Activated CD8-positive, alpha-beta memory T cell treated with anti-CD3 and anti-CD28 coated beads, Interleukin-2, amount 50 U/mL, for 1 hour (primary cell): Measurements from ENCODE around the gene PLIN5.
"Not testable (repeated sequence)": the region's sequence is repeated elsewhere in the genome, so short reads cannot be mapped to it uniquely, and the experiment has no call there.

ENCODE experiments used
- DNase-seq: peaks from one replicate; pipeline ENCODE4 v3.0.0-alpha.2; 2020; ENCODE audit errors: extremely low read depth

The PLIN5 gene

GRCh38 chr19:4568886-4569285 is 33.9 kb upstream of the PLIN5 start:
- no peak for DNase-seq

GRCh38 chr19:4567584-4568071 is 32.6 kb upstream of the PLIN5 start:
- no peak for DNase-seq

GRCh38 chr19:4566402-4567051 is 31.5 kb upstream of the PLIN5 start:
- no peak for DNase-seq

DNA sequence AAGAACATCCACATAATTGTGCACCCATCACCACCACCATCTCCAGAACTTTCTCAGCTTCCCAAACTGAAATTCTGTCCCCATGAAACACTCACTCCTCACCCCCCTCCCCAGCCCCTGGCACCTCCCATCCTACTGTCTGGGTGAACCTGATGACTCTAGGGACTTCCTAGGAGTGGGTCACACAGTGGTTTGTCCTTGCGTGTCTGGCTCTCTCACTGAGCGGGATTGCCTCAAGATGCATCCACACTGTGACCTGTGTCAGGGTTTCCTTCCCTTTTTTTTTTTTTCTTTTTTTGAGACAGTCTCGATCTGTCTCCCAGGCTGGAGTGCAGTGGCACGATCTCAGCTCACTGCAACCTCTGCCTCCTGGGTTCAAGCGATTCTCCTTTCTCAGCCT is 28.5 kb upstream of the PLIN5 start:
- DNase-seq = not testable (repeated sequence)

GRCh38 chr19:4562085-4562484 is 27.1 kb upstream of the PLIN5 start:
- DNase-seq = not testable (repeated sequence)

DNA sequence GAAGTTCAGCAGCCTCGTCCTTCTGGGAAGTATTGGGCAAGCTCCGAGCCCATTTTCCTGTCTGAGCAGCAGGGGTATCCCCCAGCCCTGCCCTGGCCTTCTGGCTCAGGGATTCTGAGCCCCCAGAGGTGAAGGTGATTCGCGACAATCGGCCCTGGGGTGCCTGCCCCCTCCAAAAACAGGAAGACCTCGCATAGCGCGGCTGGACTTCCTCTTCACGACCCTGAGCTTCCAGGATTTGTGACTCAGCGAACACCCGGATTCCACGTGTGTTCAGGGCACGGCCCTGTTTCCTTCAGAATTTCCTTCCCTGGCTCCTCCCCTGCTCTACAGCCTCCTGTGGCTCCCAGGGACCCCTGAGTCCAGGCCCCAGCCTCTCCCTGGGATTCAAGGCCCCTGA is 24.5 kb upstream of the PLIN5 start, which contains the start of gene SEMA6B:
Gene SEMA6B (minus strand): TSS at position 116 of the 400 bp plus-strand sequence. CDS start 1,227 bp downstream, outside the sequence.
- DNase-seq = no peak

GRCh38 chr19:4557971-4558941 is 23.2 kb upstream of the PLIN5 start:
- DNase-seq = no peak

GRCh38 chr19:4557144-4557970 is 22.3 kb upstream of the PLIN5 start:
- no peak for DNase-seq

DNA sequence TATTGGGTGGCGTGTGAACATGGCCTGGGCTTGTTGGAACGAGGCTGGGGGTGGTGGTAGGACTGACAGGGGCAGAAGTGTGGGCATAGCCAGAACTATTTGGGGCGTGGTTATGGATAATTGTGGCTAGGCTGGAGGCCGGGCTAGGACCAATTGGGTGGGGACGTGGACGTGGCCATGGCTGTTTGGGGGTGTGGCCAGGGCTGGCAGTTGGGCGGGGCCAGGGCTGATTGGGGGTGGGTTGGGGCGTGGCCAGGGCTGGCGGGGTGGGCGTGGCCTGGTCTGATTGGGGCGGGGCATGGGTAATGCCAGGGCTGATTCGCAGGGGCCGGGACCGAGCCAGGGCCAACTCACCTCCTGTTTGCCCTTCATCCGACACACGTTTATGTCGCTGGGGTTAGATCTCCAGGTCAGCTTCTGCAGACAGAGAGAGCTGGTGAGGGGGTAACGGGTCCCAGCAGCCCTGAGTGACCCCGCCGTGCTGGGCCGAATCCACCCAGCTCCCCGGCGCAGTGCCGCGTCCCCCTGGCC is 21.6 kb upstream of the PLIN5 start:
- DNase-seq = no peak

DNA sequence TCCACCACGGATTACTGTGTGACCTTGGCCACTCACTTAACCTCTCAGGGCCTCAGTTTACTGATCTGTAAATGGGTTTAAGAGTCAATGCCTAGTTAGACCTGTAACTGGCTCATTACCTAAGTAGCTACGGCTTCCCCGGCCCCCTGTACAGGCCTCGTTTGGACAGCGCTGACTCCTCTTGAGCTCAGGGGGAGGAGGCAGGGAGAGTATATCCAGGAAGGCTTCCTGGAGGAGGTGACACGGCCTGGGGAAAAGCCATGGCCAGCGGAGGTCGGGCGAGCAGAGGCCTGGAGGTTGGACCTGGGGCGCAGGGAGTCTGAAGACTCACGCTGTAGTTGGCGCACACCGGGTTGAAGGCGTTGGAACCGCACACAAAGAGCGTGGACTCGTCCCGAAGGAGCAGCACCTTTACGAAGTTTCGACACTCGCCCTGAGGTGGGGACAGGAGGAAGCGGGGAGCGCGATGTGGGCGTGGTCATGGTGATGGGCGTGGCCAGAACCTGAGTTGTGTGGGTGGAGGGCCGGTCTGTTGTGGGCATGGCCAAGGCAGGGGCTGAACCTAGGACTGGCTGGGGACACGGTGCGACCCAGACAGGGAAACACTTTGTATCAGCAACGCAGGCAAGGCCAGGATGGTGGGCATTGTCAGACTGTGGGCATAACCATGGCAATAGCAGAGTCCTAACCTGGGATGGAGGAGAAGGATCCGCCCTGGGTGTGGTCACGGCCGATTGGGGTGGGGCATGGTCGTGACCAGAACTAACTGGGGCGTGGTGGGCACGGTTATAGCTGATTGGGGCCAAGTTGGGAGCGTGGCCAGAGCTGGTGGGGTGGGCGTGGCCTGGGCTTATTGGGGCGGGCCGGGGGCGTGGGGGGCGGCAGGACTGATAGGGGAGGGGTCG is 20.9 kb upstream of the PLIN5 start:
- DNase-seq = no peak

DNA sequence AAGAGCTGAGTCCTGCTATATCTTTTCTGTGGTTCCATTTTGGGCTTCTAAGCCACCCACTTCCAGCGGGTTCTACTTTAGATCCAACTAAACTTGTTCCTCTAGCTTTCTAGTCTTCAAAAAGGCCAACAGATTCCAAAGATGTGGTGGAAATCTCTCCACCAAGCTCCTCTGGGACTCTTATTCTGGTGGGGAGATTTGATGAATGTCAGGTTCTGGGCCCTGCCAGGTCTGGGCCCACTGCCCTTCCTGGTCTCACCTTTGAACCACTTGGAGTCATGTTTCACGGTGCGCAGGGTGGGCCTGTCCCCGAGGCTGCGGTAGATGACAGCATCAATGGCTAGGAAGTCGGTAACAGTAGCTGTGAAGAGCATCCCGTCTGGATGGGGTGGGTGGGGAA is 19.7 kb upstream of the PLIN5 start:
- no peak for DNase-seq

GRCh38 chr19:4553775-4554174 is 18.8 kb upstream of the PLIN5 start:
- no peak for DNase-seq

GRCh38 chr19:4553092-4553695 is 18.2 kb upstream of the PLIN5 start:
- no peak for DNase-seq

DNA sequence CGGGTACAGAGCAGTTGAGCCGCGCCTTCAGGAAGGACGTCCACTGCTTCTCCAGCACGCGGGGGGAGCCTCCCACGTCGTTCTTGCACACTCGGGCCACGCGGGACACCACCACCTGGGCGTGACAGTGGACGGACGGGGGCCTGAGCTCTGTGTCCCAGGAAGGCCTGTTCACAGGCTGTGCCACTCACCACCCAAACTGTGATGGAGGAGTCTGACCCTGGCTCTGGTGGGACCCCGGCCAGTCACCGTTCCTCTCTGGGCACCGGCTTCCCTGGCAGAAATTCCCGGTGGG is 17.4 kb upstream of the PLIN5 start:
- no peak for DNase-seq

DNA sequence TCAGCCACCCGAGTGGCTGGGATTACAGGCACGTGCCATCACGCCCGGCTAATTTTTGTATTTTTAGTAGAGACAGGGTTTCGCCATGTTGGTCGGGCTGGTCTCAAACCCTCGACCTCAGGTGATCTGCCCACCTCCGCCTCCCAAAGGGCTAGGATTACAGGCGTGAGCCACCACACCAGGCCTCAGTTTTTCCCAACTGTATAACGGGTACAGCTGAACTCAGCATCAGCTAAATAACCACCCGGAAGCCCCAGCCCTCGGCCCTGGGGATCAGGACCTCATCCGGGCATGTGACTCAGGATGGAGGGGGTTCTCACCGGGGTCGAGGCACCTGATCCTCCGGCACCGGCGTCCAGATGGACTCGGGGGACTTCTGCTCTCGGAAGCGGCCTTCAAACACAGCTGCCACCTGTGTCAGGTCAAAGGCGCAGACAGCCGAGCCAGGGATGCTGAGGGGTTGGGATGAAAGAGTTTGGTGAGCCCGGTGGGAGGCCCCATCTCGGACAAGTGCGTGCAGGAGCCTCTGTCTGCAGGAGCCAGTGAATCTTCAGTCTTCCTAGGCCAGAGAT is 15.5 kb upstream of the PLIN5 start:
- DNase-seq = no peak

- no peak for DNase-seq
Observed at GRCh38 chr19:4550018-4550417, 15.0 kb upstream of the PLIN5 start.

DNA sequence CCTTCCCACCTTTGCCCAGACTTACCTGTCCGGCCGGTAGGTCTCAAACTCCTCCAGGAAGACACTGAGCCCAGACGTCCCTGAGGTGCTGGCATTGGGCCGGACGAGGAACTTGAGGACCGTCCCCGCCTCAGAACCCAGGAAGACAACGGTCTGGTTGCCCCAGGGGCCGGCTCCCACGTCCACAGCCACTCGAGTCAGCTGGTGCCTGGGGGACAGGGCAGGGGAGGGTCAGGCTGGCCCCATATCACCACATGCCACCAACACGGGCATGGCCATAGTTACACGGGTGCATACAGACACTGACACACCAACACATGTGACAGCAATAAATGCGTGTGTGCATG is 13.2 kb upstream of the PLIN5 start:
- DNase-seq = no peak

- no peak for DNase-seq
Observed at GRCh38 chr19:4547303-4548237, 12.5 kb upstream of the PLIN5 start.
